GM23338 (cell line): ENCODE results near the gene MYO16. TPM values are rescaled to one million over a fixed set of nuclear protein-coding genes. Genes with fewer than 3 reads are reported as not detected.

Source experiments
- ATAC-seq: fragments of 200-7000 bp; cut with Tn5 transposase; 3 replicates; pipeline ENCODE4 v1.9.1; 2020
- DNase-seq: peaks from one replicate; pipeline ENCODE4 v3.0.0-alpha.2; 2015; ENCODE audit warnings: low spot score
- H2AFZ ChIP-seq: fragments of 200-600 bp; sonication (generic); 2 replicates; pipeline ENCODE4 v1.8.0; 2016; ENCODE audit warnings: antibody characterized with exemption, mild to moderate bottlenecking, moderate library complexity
- H3F3A ChIP-seq: fragments of 200-600 bp; sonication (generic); replicated peaks from 2 replicates; pipeline ENCODE4 v1.8.0; 2017; ENCODE audit warnings: antibody characterized with exemption, mixed run types, low read depth
- H3K27ac ChIP-seq: fragments of 200-600 bp; sonication (generic); 2 replicates; pipeline ENCODE4 v1.6.1; 2016; ENCODE audit warnings: low read depth
- H3K27me3 ChIP-seq: fragments of 200-600 bp; sonication (generic); 2 replicates; pipeline ENCODE4 v1.8.0; 2016; ENCODE audit warnings: mild to moderate bottlenecking, mixed run types, moderate library complexity; ENCODE audit not compliant: insufficient read depth
- H3K36me3 ChIP-seq: fragments of 200-600 bp; sonication (generic); 2 replicates; pipeline ENCODE4 v1.8.0; 2016; ENCODE audit warnings: mild to moderate bottlenecking; ENCODE audit not compliant: insufficient read depth
- H3K4me1 ChIP-seq: fragments of 200-600 bp; sonication (generic); 2 replicates; pipeline ENCODE4 v1.8.0; 2016; ENCODE audit warnings: mild to moderate bottlenecking, moderate library complexity; ENCODE audit not compliant: insufficient read depth
- H3K4me2 ChIP-seq: fragments of 200-600 bp; sonication (generic); 2 replicates; pipeline ENCODE4 v1.7.1; 2017; ENCODE audit warnings: mixed run types
- H3K4me3 ChIP-seq: fragments of 200-600 bp; sonication (generic); 2 replicates; pipeline ENCODE4 v1.6.1; 2016; ENCODE audit warnings: mixed run types
- H3K79me2 ChIP-seq: fragments of 200-600 bp; sonication (generic); replicated peaks from 2 replicates; pipeline ENCODE4 v1.8.0; 2017; ENCODE audit warnings: mild to moderate bottlenecking; ENCODE audit not compliant: insufficient read depth
- H3K9me2 ChIP-seq: fragments of 200-600 bp; sonication (generic); 2 replicates; pipeline ENCODE4 v1.8.0; 2017; ENCODE audit not compliant: insufficient read depth
- H4K20me1 ChIP-seq: fragments of 200-600 bp; sonication (generic); replicated peaks from 2 replicates; pipeline ENCODE4 v1.8.0; 2017; ENCODE audit warnings: mild to moderate bottlenecking; ENCODE audit not compliant: insufficient read depth
- H3K27ac Mint-ChIP-seq: 2 replicates; pipeline ENCODE4 v1.8.0; 2020; ENCODE audit warnings: inconsistent platforms, mild to moderate bottlenecking, moderate library complexity, mixed read lengths
- H3K27me3 Mint-ChIP-seq: 3 replicates; pipeline ENCODE4 v1.8.0; 2022; ENCODE audit warnings: low read depth, mild to moderate bottlenecking, moderate library complexity, mixed read lengths, inconsistent platforms; ENCODE audit not compliant: insufficient read depth, poor library complexity
- H3K36me3 Mint-ChIP-seq: 3 replicates; pipeline ENCODE4 v1.8.0; 2021; ENCODE audit warnings: low read depth, mild to moderate bottlenecking, inconsistent platforms, moderate library complexity, mixed read lengths
- H3K4me1 Mint-ChIP-seq: 3 replicates; pipeline ENCODE4 v1.8.0; 2020; ENCODE audit warnings: mild to moderate bottlenecking, inconsistent platforms, mixed read lengths
- H3K4me3 Mint-ChIP-seq: 3 replicates; pipeline ENCODE4 v1.8.0; 2021; ENCODE audit warnings: moderate library complexity, mild to moderate bottlenecking, inconsistent platforms, mixed read lengths
- H3K9me3 Mint-ChIP-seq: 3 replicates; pipeline ENCODE4 v1.8.0; 2020; ENCODE audit warnings: moderate library complexity, mild to moderate bottlenecking, inconsistent platforms, mixed read lengths
- CREB1 ChIP-seq: fragments of 250-450 bp; sonication (Bioruptor Pico); IDR thresholded peaks from 2 replicates; pipeline ENCODE4 v1.5.0; 2020; ENCODE audit warnings: low read depth, mild to moderate bottlenecking, moderate library complexity
- CTCF ChIP-seq, 2 experiments: fragments of 200-600 bp in 1 of 2; sonication (generic) in 1 of 2; conservative IDR thresholded peaks; 2 replicates each; pipeline versions ENCODE4 v1.5.1 to v1.6.1; 2016 to 2017; ENCODE audit warnings: antibody characterized with exemption in 2 of 2, low read depth in 2 of 2, mild to moderate bottlenecking in 2 of 2, moderate library complexity in 1 of 2
- ETS1 ChIP-seq: IDR thresholded peaks from 2 replicates; pipeline ENCODE4 v1.6.1; 2016; ENCODE audit warnings: antibody characterized with exemption
- EZH2 ChIP-seq: fragments of 200-600 bp; sonication (generic); IDR thresholded peaks from one replicate; pipeline ENCODE4 v1.8.0; 2017; ENCODE audit warnings: antibody characterized with exemption, mild to moderate bottlenecking, low read depth; ENCODE audit not compliant: unreplicated experiment
- EZH2phosphoT487 ChIP-seq: fragments of 200-600 bp; sonication (generic); IDR thresholded peaks from one replicate; pipeline ENCODE4 v1.8.1; 2018; ENCODE audit warnings: antibody characterized with exemption; ENCODE audit not compliant: unreplicated experiment
- JUNB ChIP-seq: IDR thresholded peaks from one replicate; pipeline ENCODE4 v1.6.1; 2016; ENCODE audit warnings: antibody characterized with exemption; ENCODE audit not compliant: unreplicated experiment
- NANOG ChIP-seq: IDR thresholded peaks from 2 replicates; pipeline ENCODE4 v1.6.1; 2016; ENCODE audit warnings: antibody characterized with exemption, borderline replicate concordance
- POLR2AphosphoS5 ChIP-seq: IDR thresholded peaks from 2 replicates; pipeline ENCODE4 v1.6.1; 2016; ENCODE audit warnings: antibody characterized with exemption, low read depth
- REST ChIP-seq: IDR thresholded peaks from one replicate; pipeline ENCODE4 v1.6.1; 2018; ENCODE audit warnings: antibody characterized with exemption; ENCODE audit not compliant: unreplicated experiment
- STAT1 ChIP-seq: IDR thresholded peaks from one replicate; pipeline ENCODE4 v1.6.1; 2016; ENCODE audit warnings: antibody characterized with exemption; ENCODE audit not compliant: unreplicated experiment
- ZNF114 ChIP-seq: fragments of 250-450 bp; sonication (Bioruptor Pico); IDR thresholded peaks from 2 replicates; pipeline ENCODE4 v1.5.0; 2020; ENCODE audit warnings: mild to moderate bottlenecking, moderate library complexity
- ZNF331 ChIP-seq: fragments of 250-450 bp; sonication (Bioruptor Pico); IDR thresholded peaks from 2 replicates; pipeline ENCODE4 v1.5.0; 2020; ENCODE audit warnings: low read depth, mild to moderate bottlenecking, moderate library complexity
- ZNF462 ChIP-seq: fragments of 250-450 bp; sonication (Bioruptor Pico); IDR thresholded peaks from 2 replicates; pipeline ENCODE4 v1.5.0; 2020; ENCODE audit warnings: mild to moderate bottlenecking, moderate library complexity
- polyA plus RNA-seq: library from polyadenylated mRNA; unstranded; fragments of >200 nt; fragmentation: Nextera tagmentation; extraction: Ambion mirVana; gene quantifications from 2 replicates; pipeline ENCODE4 v1.2.1, GENCODE V29; 2016
- total RNA-seq: library from RNA; depleted of rRNA; stranded (reverse); fragments of >200 nt; shearing (Covaris generic); gene quantifications from 2 replicates; pipeline ENCODE4 v1.2.3, GENCODE V29; 2014

Gene MYO16
- total and polyA plus RNA-seq, 2 experiments from 2014 or later = 0.10 to 0.13 TPM

- Histone ChIP-seq H3K4me2 (no peak overlapping the region), H4K20me1 (no peaks in the 10 kb centered on the region), H3F3A (no peaks in the 10 kb centered on the region), H3K27ac (no peak overlapping the region), H3K27me3 (no peaks in the 10 kb centered on the region), H3K36me3 (no peaks in the 10 kb centered on the region), H3K79me2 (no peaks in the 10 kb centered on the region), H3K9me2 (0 out of 2 replicates have a peak, but pooled peaks cover 4% of the 10 kb centered on the region), H3K4me3 (no peak overlapping the region), H2AFZ (no peak overlapping the region), H3K4me1 (no peaks in the 10 kb centered on the region)
- Mint-ChIP-seq H3K4me3 (no peak overlapping the region), H3K27me3 (no peaks in the 10 kb centered on the region), H3K27ac (no peak overlapping the region), H3K36me3 (no peaks in the 10 kb centered on the region), H3K9me3 (no peaks in the 10 kb centered on the region), H3K4me1 (no peaks in the 10 kb centered on the region)
- TF ChIP-seq ETS1 (no peak), CREB1 (CRISPR knock-in tag) (no peak), REST (no peak), ZNF462 (no peak), STAT1 (no peak), ZNF331 (CRISPR knock-in tag) (no peak), ZNF114 (CRISPR knock-in tag) (no peak), NANOG (no peak), EZH2phosphoT487 (no peak), JUNB (no peak), EZH2 (no peak), CTCF (conservative IDR thresholded peaks at IDR 0.05; ENCODE audit: low read depth in 2 of 2) (no peak), POLR2AphosphoS5 (no peak)
- DNase-seq (no peak), ATAC-seq (no peak)
Observed at GRCh38 chr13:109111141-109111540, 481.7 kb downstream of the MYO16 start.
